GM18499 (cell line): Measurements from ENCODE around the gene PHGDH.

Source experiments
- ATAC-seq: cut with Tn5 transposase; IDR thresholded peaks from one replicate; pipeline ENCODE4 v1.9.1; 2021; ENCODE audit warnings: moderate number of reproducible peaks; ENCODE audit not compliant: insufficient read depth, unreplicated experiment

PHGDH gene

GRCh38 chr1:119729044-119729443 is 17.3 kb downstream of the PHGDH start:
- no peak for ATAC-seq

- no peak for ATAC-seq
Observed at GRCh38 chr1:119731060-119731459, 19.3 kb downstream of the PHGDH start.

GRCh38 chr1:119731741-119732430 is 20.2 kb downstream of the PHGDH start:
- no peak for ATAC-seq

DNA sequence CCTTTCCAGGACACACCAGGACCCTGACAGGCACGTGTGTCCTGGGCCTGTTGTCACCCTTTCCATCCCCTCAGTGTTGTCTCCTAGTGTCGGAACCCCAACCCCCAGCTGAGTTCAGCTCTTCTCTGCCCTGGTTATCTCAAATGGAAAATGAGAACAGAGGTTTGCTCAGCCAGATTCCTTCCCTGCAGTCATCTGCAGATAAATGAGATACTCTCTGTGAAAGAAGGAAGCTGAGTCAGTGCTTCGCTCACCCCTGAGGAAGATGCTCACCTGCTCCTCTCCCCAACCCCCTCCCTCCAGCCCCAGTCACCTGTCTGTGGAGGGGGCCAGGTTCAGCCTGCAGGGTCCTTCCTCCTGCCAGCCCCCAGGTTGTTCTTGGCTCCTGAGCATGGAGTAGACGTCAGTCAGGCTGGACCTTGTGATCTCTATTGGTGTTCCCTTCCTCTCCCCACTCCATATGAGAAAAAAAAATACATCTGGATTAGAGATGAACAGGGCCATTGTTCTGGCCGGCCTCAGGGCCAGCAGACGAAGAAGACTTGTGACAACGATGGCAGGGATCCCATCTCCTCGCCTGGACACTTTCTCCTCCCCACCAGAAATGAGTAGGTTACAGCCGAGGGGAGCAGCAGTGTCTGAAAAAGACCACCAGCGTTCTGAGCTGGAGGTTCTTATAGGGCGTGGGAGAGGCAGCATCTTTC is 20.9 kb downstream of the PHGDH start:
- ATAC-seq, result no peak

DNA sequence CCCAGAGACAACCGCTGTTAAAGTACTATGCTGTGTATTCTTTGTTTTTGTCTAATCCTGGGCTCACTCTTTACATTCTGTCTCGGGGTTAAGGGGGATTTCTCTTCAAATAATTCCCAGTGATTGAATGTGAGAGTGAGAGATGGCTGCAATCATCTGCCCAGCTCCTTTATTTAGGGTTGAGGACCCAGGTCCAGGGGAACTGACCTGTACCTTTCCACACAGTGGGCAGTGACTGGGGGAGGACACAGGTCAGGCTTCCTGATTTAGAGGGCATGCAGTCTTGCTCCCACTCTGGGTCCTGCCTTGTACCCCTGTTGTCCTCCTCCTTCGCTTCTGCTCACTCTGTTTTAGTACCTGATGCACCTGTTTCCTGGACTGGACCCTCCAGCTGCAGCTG is 22.0 kb downstream of the PHGDH start:
- ATAC-seq, result no peak

GRCh38 chr1:119735217-119735616 is 23.5 kb downstream of the PHGDH start:
- ATAC-seq, result no peak

- ATAC-seq, result no peak
Observed at GRCh38 chr1:119736649-119737039, 24.9 kb downstream of the PHGDH start.

DNA sequence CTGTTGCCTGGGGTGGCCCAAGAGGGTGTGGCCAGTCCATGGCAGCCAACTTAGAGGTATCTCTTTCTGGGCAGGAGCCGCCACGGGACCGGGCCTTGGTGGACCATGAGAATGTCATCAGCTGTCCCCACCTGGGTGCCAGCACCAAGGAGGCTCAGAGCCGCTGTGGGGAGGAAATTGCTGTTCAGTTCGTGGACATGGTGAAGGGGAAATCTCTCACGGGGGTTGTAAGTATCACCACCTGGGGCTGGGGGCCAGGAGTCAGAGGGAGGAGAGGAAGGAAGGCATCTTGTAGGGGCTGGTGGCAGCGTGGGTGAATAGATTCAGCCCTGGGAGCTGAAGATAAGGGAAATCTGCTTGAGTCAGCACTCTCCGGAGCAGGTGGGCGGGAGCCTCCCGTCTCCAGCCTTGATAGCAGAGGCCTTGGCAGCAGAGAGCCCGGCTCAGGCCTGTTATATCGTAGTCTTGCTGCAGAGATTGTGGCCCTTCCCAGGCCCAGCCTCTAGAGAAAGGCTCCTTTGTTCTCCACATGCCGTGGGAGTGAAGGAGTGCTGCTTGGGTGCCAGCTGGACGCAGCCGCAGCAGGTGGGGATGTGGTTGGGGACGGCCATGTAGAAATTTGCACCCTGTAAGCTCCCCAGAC is 25.4 kb downstream of the PHGDH start:
- ATAC-seq, result no peak

DNA sequence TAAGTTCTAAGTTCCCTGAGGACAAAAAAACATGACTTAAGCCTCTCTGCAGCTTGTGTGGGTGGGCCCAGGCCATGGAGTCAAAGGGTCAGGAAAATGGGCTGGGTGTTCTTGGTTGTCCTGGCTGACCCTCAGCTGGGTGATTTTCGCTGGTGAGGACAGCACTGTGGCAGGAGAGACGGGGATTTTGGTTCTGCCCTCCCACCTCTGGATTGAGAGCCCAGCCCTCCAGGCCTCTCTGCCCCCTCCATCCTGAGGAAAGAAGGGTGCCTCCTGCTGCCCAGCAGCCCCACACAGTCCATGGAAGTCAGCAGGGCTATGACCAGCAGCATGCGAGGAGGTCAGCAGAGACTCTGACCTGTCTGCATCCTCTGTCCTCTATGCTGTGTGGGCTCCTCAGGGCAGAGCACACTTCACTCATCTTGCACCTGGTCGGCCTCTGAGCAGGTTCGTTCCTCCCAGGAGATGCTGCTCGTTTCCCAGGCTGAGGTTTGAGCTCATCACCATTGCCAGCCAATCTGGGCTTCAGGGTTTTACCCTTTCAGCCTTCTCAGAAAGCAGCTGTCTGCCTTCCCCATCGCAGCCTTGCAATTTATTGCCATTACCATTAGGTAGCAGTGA is 26.5 kb downstream of the PHGDH start:
- no peak for ATAC-seq

GRCh38 chr1:119739150-119739549 is 27.4 kb downstream of the PHGDH start:
- ATAC-seq, result no peak

GRCh38 chr1:119740261-119740660 is 28.5 kb downstream of the PHGDH start:
- ATAC-seq, result no peak

DNA sequence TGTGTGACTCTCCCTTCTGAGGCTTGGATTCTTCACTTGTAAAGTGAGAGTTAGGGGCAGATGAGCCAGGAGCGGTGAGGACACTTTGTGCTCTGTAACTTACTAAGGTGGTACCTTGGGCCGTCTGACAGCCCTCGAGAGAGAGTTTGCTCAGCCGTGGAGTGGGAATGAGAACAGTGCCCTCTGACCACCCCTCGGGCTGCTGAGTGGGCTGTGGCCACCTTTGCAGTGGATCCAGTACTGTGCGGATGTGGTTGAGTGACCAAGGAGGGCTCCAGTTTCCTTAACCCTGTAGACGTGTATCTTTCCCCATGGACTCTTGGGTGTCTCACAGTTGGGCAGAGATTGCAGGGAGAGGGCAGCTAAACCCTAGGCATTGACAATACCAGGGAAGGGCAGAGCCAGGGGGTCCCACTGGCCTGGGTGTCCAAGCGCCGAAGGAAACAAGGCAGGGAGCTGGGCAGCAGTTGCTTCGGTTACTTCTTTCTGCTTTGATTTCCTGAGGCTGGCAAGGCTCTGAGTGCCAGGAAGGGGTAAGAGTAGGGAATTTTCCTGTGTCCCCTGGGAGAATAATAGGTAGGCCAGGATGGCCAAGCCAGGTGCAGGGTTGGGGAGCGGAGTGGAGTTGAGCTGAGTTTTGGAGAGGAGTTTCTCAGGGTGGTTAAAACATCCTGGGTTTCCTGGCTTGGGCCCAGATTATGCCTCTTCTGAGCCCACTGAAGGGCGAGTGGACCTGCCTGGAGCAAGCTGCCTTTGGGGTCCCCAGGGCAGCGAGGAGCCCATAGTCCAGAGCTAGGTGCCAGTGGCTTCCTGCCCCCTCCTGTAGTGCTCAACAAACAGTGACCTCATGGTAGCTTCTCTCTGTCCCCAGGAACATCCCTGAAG is 29.4 kb downstream of the PHGDH start:
- ATAC-seq, result no peak

- no peak for ATAC-seq
Observed at GRCh38 chr1:119742202-119742601, 30.5 kb downstream of the PHGDH start.

DNA sequence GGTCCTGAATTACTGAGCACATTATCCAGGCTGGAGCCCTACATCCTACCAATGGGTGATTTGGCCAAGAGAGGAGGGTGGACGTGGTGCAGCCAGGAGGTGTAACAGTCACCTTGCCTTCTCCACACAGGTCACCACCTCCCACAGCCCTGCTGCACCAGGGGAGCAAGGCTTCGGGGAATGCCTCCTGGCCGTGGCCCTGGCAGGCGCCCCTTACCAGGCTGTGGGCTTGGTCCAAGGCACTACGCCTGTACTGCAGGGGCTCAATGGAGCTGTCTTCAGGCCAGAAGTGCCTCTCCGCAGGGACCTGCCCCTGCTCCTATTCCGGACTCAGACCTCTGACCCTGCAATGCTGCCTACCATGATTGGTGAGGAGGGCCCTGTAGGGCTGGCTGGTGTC is 30.9 kb downstream of the PHGDH start:
- ATAC-seq, result no peak

GRCh38 chr1:119743308-119743707 is 31.6 kb downstream of the PHGDH start:
- no peak for ATAC-seq

DNA sequence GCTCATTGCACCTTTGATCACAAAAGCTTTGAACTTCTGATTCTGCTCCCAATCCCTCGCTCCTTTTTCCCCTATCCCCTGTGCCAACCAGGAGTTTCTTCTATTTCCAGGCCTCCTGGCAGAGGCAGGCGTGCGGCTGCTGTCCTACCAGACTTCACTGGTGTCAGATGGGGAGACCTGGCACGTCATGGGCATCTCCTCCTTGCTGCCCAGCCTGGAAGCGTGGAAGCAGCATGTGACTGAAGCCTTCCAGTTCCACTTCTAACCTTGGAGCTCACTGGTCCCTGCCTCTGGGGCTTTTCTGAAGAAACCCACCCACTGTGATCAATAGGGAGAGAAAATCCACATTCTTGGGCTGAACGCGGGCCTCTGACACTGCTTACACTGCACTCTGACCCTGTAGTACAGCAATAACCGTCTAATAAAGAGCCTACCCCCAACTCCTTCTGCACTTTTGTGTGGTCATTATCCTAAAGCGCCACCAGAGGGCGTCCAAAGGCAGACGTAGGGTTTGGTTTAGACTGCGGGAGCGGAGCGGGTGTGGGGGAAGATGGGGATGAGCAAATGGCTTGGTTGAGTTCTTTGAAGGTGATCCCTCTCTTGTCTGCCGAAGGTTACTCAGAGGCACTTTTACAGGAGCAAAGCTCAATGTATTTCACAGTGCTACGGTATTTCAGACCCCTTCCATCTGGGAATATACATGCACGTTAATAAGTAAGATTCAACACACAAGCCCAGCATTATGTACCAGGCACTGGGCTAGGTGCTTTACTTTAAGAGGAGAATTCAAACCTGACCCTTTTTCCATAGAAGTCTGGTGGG is 32.3 kb downstream of the PHGDH start:
- no peak for ATAC-seq

- no peak for ATAC-seq
Observed at GRCh38 chr1:119744598-119744942, 32.8 kb downstream of the PHGDH start.

- ATAC-seq, result no peak
Observed at GRCh38 chr1:119745034-119745433, 33.3 kb downstream of the PHGDH start.

DNA sequence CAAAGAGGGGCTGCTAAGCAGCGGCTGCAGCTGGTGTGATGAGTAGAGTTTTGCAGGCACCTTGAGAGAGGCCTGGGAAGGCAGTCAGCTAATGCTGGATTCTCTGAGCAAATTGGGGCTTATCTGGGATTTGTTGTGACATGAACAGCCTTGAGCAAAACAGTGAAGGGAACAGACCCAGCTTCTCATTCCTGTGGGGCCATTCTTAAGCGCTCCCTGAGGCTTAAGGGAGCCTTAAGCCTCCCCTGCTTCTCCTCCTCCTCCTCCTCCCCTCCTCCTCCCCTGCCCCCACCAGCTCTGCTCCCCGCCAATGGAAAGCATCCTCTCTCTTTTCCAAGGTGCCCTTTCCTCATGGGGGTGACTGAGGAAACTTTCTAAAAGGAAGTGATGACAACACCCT is 35.7 kb downstream of the PHGDH start:
- no peak for ATAC-seq

- no peak for ATAC-seq
Observed at GRCh38 chr1:119748040-119748439, 36.3 kb downstream of the PHGDH start.
